OCI-LY7 (cell line): ENCODE results near the gene SP100. TPM values are rescaled to one million over a fixed set of nuclear protein-coding genes. Genes with fewer than 3 reads are reported as not detected.
A peak's percentile ranks its signal among the peaks of the same experiment; 100 is the strongest.

Experiments used
- BruUV-seq: library from RNA; stranded (reverse); fragments of 400-500 nt; replicated peaks from 2 replicates; lab custom pipeline; 2021; lab: Mats Ljungman, UMichigan
- CTCF ChIA-PET: fragments of 300-600 bp; sonication (Branson Sonifier 250); formaldehyde crosslinking; loops from one replicate; lab custom pipeline; 2022; ENCODE audit warnings: antibody characterized with exemption; ENCODE audit not compliant: unreplicated experiment; lab: Charles Lee
- POLR2A ChIA-PET: fragments of 300-600 bp; sonication (Branson Sonifier 250); formaldehyde crosslinking; loops from one replicate; lab custom pipeline; 2022; ENCODE audit warnings: antibody characterized with exemption; lab: Charles Lee
- DNase-seq: peaks from one replicate; pipeline ENCODE4 v3.0.0-alpha.2; 2015; ENCODE audit warnings: low spot score
- H2AFZ ChIP-seq: fragments of 200-600 bp; sonication (generic), shearing (Covaris generic); 2 replicates; pipeline ENCODE4 v1.6.1; 2014; ENCODE audit warnings: mild to moderate bottlenecking, antibody characterized with exemption, low read length, moderate library complexity
- H3K27ac ChIP-seq: fragments of 200-600 bp; sonication (generic); 2 replicates; pipeline ENCODE4 v1.5.1; 2014; ENCODE audit warnings: mixed run types, low read depth, mild to moderate bottlenecking, moderate library complexity, low read length, inconsistent platforms; ENCODE audit not compliant: poor library complexity, severe bottlenecking
- H3K36me3 ChIP-seq: fragments of 200-600 bp; sonication (generic); 2 replicates; pipeline ENCODE4 v1.6.1; 2014; ENCODE audit warnings: mild to moderate bottlenecking, antibody characterized with exemption, low read length, moderate library complexity, mixed read lengths; ENCODE audit not compliant: insufficient read depth
- H3K4me1 ChIP-seq: fragments of 200-600 bp; sonication (generic); 2 replicates; pipeline ENCODE4 v1.5.1; 2014; ENCODE audit warnings: mild to moderate bottlenecking, low read length; ENCODE audit not compliant: insufficient read depth, poor library complexity, severe bottlenecking
- H3K4me2 ChIP-seq: fragments of 200-600 bp; sonication (generic); 2 replicates; pipeline ENCODE4 v1.6.1; 2014; ENCODE audit warnings: mild to moderate bottlenecking, low read length
- H3K4me3 ChIP-seq: fragments of 200-600 bp; sonication (generic); 2 replicates; pipeline ENCODE4 v1.5.1; 2014; ENCODE audit warnings: mild to moderate bottlenecking, low read depth, low read length; ENCODE audit not compliant: poor library complexity, severe bottlenecking
- H3K79me2 ChIP-seq: fragments of 200-600 bp; sonication (generic); 2 replicates; pipeline ENCODE4 v1.6.1; 2016; ENCODE audit warnings: low read depth, mild to moderate bottlenecking, low read length, moderate library complexity, mixed read lengths; ENCODE audit not compliant: insufficient read depth
- H3K9me2 ChIP-seq: fragments of 200-600 bp; sonication (generic); 2 replicates; pipeline ENCODE4 v1.6.1; 2016; ENCODE audit warnings: mild to moderate bottlenecking, low read length, mixed read lengths; ENCODE audit not compliant: insufficient read depth
- H3K9me3 ChIP-seq: fragments of 200-600 bp; sonication (generic); 2 replicates; pipeline ENCODE4 v1.6.1; 2014; ENCODE audit warnings: mild to moderate bottlenecking, mixed run types, low read length, mixed read lengths
- H4K20me1 ChIP-seq: fragments of 200-600 bp; sonication (generic); 2 replicates; pipeline ENCODE4 v1.6.1; 2014; ENCODE audit warnings: mild to moderate bottlenecking, antibody characterized with exemption, low read length, moderate library complexity, mixed read lengths; ENCODE audit not compliant: insufficient read depth
- CTCF ChIP-seq: fragments of 200-600 bp; sonication (generic); conservative IDR thresholded peaks from 2 replicates; pipeline ENCODE4 v1.5.1; 2014; ENCODE audit warnings: mild to moderate bottlenecking, antibody characterized with exemption, low read length, moderate library complexity, mixed read lengths
- EZH2phosphoT487 ChIP-seq: fragments of 200-600 bp; sonication (generic); IDR thresholded peaks from 2 replicates; pipeline ENCODE4 v1.6.1; 2018; ENCODE audit warnings: low read depth, borderline replicate concordance, mild to moderate bottlenecking, mixed run types, antibody characterized with exemption, low read length, moderate library complexity, mixed read lengths
- intact Hi-C: fragments of 100-400 bp; cut with micrococcal nuclease; formaldehyde crosslinking; loops from one replicate; pipeline ENCODE4 v1.10.0; 2022; ENCODE audit not compliant: unreplicated experiment
- total RNA-seq, 2 experiments: library from RNA; depleted of rRNA in 1 of 2; stranded (reverse); fragments of >200 nt in 1 of 2; shearing (Covaris generic) in 1 of 2; gene quantifications; 2 replicates each; pipeline ENCODE4 v1.2.3, GENCODE V29; 2014 to 2022

The SP100 gene
- total RNA-seq, 2 experiments from 2014 or later, result 44.6 to 54.5 TPM

- H3K27ac ChIP-seq, result no peak overlapping the region
- intact Hi-C loops, result no loop called here
- peaks cover 42% of the 10 kb centered on the region; the same call in 1 of the 2 replicates for H3K9me3 ChIP-seq
- H3K9me2 ChIP-seq, result no peaks in the 10 kb centered on the region
- no peaks in the 10 kb centered on the region for H4K20me1 ChIP-seq
- H3K36me3 ChIP-seq, result peaks cover 92% of the 10 kb centered on the region
- H3K4me1 ChIP-seq, result peaks cover 32% of the 10 kb centered on the region
- no TSS peak for BruUV-seq
- DNase-seq, result no peak
- H3K79me2 ChIP-seq, result no peaks in the 10 kb centered on the region
- H3K4me3 ChIP-seq, result no peak overlapping the region
- no peak overlapping the region for H2AFZ ChIP-seq
- H3K4me2 ChIP-seq, result no peak overlapping the region
- ChIA-PET CTCF (no interaction called here), POLR2A (no interaction called here)
- no peak for TF ChIP-seq CTCF
- no peak for TF ChIP-seq EZH2phosphoT487
Observed at GRCh38 chr2:230453006-230453405, 37.0 kb downstream of the SP100 start.

- intact Hi-C loops, result no loop called here
- Histone ChIP-seq H3K27ac (no peak overlapping the region), H3K9me2 (no peaks in the 10 kb centered on the region), H3K9me3 (peaks cover 42% of the 10 kb centered on the region; the same call in 1 of the 2 replicates), H3K36me3 (peaks cover 90% of the 10 kb centered on the region), H3K4me3 (no peak overlapping the region), H2AFZ (no peak overlapping the region), H4K20me1 (no peaks in the 10 kb centered on the region), H3K4me1 (peaks cover 10% of the 10 kb centered on the region), H3K79me2 (no peaks in the 10 kb centered on the region), H3K4me2 (no peak overlapping the region)
- POLR2A ChIA-PET, result interaction anchor here (0.6 to 1.0 kb wide), 2 partner anchors 21 to 138 kb away, joined by 3 read pairs; no protein-coding TSS in a partner anchor
- BruUV-seq, result no TSS peak
- TF ChIP-seq EZH2phosphoT487, result no peak
- TF ChIP-seq CTCF, result no peak
- CTCF ChIA-PET, result no interaction called here
- no peak for DNase-seq
Observed at GRCh38 chr2:230455005-230455684, 39.1 kb downstream of the SP100 start.

- peak; percentile 26 for DNase-seq
- Histone ChIP-seq H3K9me3 (peaks cover 42% of the 10 kb centered on the region; the same call in 1 of the 2 replicates), H3K36me3 (peaks cover 77% of the 10 kb centered on the region), H3K4me1 (peaks cover 9% of the 10 kb centered on the region), H3K4me2 (no peak overlapping the region), H3K9me2 (no peaks in the 10 kb centered on the region), H3K79me2 (no peaks in the 10 kb centered on the region), H3K4me3 (no peak overlapping the region), H3K27ac (no peak overlapping the region), H2AFZ (no peak overlapping the region), H4K20me1 (no peaks in the 10 kb centered on the region)
- POLR2A ChIA-PET, result interaction anchor here (0.5 to 1.2 kb wide), 3 partner anchors 39 to 131 kb away, joined by 3 to 4 read pairs (median 3); no protein-coding TSS in a partner anchor
- intact Hi-C loops, result no loop called here
- CTCF ChIA-PET, result no interaction called here
- no TSS peak for BruUV-seq
- TF ChIP-seq EZH2phosphoT487 (no peak), CTCF (no peak)
Observed at GRCh38 chr2:230457073-230457768, 41.2 kb downstream of the SP100 start.
